ENCODE measurements around the gene SPATA46. TPM values are rescaled to one million over a fixed set of nuclear protein-coding genes. Genes with fewer than 3 reads are reported as not detected.

Gene SPATA46
- total RNA-seq, 2 donors from 2014 or later = not detected

DNA sequence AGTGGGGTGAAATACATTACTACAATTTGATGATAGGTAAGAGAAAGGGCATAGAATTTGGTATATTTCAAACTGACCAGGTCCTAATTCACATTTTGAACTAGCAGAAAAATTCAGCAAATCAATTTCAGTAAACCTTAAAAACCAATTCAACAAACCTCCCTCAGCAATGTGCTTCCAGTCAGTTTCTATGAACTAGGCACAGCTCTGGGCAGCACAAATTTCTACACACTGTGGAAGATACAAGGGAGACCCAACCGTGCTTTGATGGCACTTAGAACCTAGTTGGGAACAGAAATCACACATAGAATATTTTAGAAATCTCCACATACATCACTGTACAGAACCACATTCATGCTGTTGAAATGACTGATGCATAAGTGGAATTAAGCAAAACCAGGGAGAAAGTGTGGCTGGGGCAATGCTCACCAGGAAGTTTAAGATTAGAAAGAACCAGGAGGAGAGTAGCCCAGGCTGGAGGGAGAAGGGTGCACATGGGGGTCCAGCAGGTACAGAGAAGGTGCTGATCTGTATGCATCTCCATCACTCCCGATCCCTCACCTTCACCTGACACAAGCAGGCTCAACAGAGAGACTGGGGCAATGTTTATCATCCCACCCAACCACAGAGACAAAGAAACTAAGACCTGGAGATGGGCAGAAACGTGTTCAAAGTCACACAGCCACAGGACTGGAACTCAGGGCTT is 19.7 kb upstream of the SPATA46 start:
- intact Hi-C loops (cut with DNase I, micrococcal nuclease) = loop anchor here in 1 of 2 donors (10.0 kb wide), 1 partner anchor 342 kb away; no protein-coding TSS in a partner anchor
- DNase-seq = no peak
- ATAC-seq = no peak

DNA sequence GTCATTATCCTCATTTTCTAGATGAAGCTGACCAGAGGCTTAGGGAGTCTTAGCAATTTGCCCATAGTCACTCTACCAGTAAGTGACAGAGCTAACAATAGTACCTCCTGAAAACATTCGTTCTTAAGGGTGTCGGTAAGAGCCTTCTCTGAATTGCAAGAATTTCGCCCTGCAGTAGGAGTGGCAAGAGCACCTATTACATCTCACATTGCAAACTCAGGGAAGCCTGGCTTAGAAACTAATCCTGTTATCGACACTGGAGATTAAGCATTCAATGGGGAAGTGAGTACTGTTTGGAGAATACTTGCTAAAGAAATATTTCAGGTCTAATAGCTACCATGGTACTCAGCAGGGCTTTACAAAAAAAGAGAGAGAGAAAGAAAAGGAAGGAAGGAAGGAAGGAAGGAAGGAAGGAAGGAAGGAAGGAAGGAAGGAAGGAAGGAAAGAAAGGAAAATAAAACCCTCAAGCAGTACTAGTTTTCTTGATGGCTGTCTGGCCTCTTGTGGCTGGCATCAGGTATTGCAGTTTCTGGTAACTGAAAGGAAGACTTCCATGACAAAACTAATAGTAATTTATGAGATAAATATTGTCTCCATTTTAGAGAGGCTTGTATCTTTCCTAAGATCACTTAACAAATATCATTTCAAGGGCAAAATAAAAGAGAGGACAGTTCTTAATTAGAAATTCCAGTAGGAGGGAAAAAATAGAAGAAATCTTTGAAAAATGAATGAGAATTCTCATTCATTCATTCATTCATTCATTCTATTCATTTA is 15.3 kb upstream of the SPATA46 start:
- ATAC-seq = peak; percentile 62
- intact Hi-C loops (cut with DNase I, micrococcal nuclease) = loop anchor here (5.0 to 10.0 kb wide), 2 partner anchors 335 to 337 kb away; no protein-coding TSS in a partner anchor
- DNase-seq = peak in 1 of 2 donors; percentile 34

GRCh38 chr1:162390396-162391185 is 13.9 kb upstream of the SPATA46 start:
- intact Hi-C loops (cut with DNase I, micrococcal nuclease) = loop anchor here (5.0 to 10.0 kb wide), 2 partner anchors 333 to 336 kb away; no protein-coding TSS in a partner anchor
- no peak for ATAC-seq
- DNase-seq = no peak

- peak in 1 of 2 donors; percentile 6 for DNase-seq
- ATAC-seq = no peak
- intact Hi-C loops (cut with DNase I, micrococcal nuclease) = loop anchor here (5.0 to 10.0 kb wide), 2 partner anchors 333 to 335 kb away; no protein-coding TSS in a partner anchor
Measured at GRCh38 chr1:162389971-162390370, 13.3 kb upstream of the SPATA46 start.

DNA sequence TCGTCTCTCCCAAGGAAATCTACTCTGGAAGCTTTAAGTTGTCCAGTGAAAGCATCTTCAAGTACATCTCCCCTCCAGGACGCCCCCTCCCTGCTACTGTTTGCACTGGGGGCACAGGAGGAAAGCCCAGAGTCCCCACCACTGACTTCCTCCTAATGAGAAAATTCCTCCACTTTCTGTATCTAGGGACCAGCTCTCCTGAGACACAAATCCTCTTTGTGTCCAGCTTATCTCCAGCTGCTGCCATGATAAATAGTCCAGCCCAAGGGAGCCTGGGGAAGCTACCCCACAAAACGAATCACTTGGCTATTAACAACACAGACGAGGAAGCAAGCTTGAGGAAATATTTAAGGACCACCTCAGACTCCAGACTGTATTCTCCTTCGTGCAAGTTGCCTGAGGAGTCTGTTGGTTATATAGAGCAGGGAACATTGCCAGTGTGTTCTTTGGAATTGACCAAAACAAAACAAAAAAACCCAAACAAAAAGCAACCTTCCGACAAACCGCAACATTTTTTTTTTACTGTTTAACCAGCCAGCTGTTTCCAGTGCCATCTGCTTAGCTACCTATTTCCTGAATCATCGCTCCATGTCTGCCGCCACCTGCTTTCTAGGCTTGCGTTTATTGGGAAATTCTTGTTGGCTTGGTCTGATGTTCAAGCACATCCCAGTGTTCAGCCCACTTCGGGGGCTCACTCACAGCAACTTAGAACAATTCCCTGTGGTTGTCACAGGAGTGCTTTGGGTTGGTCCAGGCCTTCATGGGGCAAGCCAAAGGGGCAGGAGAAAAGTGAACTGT is 12.6 kb upstream of the SPATA46 start:
- intact Hi-C loops (cut with DNase I, micrococcal nuclease) = no loop called here
- DNase-seq (peak in 1 of 2 donors; percentile 36), ATAC-seq (peak; percentile 59)

GRCh38 chr1:162388615-162389014 is 12.0 kb upstream of the SPATA46 start:
- intact Hi-C loops (cut with DNase I, micrococcal nuclease) = no loop called here
- peak; percentile 11 for ATAC-seq
- DNase-seq = no peak

DNA sequence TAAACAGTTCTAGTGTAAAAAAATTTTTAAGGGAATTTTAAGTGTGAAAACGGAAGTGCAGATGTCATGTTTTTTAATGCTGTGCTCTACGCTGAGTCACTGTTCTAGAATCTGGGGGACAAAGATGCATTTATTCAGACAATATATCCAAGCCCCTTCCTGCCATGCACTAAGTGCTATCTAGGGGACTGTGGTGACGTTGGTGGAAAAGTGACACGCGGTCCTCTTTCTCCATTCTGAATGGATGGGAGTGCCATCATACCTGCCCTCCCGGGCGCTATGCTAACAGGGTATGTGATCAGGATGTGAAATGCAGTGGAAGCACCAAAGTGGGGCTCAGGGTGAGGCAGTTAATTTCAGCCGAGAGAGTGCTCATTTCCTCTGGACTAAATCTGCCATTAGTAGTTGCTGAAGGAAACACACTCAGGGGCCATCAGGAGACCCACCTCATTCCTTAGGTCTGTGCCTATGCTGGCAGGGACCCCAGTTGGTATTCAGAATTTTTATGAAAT is 11.5 kb upstream of the SPATA46 start:
- intact Hi-C loops (cut with DNase I, micrococcal nuclease) = no loop called here
- ATAC-seq = no peak
- no peak for DNase-seq

GRCh38 chr1:162387226-162388082 is 10.8 kb upstream of the SPATA46 start:
- no peak for ATAC-seq
- no peak for DNase-seq
- intact Hi-C loops (cut with DNase I, micrococcal nuclease) = no loop called here

- ATAC-seq (peak; percentile 9), DNase-seq (no peak)
- intact Hi-C loops (cut with DNase I, micrococcal nuclease) = no loop called here
Measured at GRCh38 chr1:162386292-162387225, 9.9 kb upstream of the SPATA46 start.

DNA sequence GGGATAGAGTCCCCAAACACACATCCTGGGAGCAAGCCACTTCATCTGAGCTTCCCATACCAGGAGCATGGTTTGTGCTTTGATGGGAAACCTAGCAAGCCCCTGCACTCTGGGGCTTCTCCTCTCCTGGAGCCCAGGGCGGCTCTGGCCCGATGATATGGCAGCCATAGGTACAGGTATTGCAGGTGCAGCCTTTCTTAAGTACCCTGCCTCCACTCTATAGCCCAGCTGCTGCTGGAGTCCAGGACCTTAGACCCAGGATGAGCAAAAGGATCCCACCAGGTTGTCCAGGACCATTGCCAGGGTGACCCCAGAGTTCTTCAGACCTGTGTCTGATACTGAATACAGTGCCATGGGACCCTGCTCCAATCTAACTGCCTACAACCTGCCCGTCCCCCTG is 9.0 kb upstream of the SPATA46 start:
- intact Hi-C loops (cut with DNase I, micrococcal nuclease) = no loop called here
- no peak for DNase-seq

DNA sequence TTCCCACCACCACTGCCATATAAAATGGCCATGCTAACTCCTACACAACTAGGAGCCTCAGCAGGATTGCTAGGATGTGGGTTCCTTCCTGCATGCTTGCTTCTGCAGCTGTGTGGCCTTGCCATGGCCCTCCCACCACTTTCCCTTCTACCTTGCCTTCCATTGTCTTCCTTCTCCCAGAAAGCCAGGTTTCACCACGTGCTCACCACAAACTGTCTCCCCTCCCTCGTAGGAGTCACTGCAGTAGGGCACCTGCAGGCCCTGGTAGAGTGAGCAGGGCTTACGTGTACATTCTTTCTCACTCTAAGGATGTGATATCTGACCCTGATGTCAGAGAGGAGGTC is 8.6 kb upstream of the SPATA46 start:
- intact Hi-C loops (cut with DNase I, micrococcal nuclease) = no loop called here
- no peak for DNase-seq

More for the DNA sequence above, 9.0 kb upstream of the SPATA46 start:
- ATAC-seq = no peak

DNA sequence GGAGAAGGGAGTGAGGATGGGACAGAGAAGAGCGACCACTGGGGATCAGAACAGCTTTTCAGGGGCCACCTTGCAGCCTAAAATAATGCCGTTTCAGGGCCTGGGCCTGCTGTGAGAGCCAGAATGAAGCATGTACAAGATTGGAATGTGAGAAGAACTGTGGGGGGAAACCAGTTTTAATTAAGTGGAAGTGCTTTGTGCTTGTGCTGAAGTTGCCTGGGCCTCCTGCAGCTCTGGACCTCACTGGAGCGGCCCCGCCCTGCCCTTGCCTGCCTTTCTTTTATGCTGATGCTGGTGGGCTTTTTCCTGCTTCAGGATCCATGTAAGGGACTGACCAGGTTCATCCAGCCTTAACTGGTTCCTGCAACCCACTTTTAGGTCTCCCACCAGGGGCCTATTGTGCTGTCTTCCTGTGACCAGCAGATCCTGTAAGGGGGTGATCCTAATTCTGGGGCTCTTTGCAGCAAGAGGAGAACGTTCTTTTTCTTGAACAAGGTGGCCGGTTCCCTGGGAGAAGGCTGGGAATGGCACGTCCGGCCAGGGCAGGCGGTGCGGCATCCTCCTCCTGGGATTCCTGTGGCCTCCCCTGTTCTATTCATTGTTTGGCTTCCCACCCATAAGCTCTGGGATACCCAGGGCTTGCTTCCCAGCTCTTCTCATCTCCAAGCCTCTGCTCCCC is 8.1 kb upstream of the SPATA46 start:
- intact Hi-C loops (cut with DNase I, micrococcal nuclease) = no loop called here
- DNase-seq (no peak), ATAC-seq (no peak)

More for the DNA sequence above, 8.6 kb upstream of the SPATA46 start:
- ATAC-seq = no peak

DNA sequence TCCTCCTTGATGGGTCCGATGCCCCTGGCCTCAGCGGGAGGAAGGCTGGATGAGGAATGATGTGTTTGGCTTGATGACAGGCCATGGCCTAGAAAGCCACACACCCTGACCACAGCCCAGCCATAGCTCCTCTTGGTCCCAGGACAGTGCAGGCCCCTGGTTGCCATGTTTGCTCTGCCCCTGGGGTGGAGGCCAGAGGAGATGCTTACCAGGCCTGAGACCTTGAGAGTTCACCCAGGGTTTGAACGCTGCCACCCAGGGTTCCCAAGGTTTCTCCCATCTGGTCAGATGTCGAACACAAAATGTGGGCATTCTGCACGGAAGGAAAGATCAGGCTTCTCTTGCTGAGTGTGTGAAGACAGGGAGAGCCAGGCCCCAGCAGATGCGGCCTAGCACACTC is 7.5 kb upstream of the SPATA46 start:
- no peak for ATAC-seq
- DNase-seq = no peak
- intact Hi-C loops (cut with DNase I, micrococcal nuclease) = no loop called here

GRCh38 chr1:162383516-162383915 is 6.9 kb upstream of the SPATA46 start:
- intact Hi-C loops (cut with DNase I, micrococcal nuclease) = no loop called here
- no peak for ATAC-seq
- no peak for DNase-seq

GRCh38 chr1:162383091-162383490 is 6.4 kb upstream of the SPATA46 start:
- intact Hi-C loops (cut with DNase I, micrococcal nuclease) = no loop called here
- ATAC-seq = no peak

More at GRCh38 chr1:162383091-162383490, 6.4 kb upstream of the SPATA46 start:
- no peak for DNase-seq
